ENCODE results near the gene AKAP8L. TPM values are rescaled to one million over a fixed set of nuclear protein-coding genes. Genes with fewer than 3 reads are reported as not detected.

Gene AKAP8L
- total RNA-seq, 1 donor from 2014 or later, result 89.9 TPM

DNA sequence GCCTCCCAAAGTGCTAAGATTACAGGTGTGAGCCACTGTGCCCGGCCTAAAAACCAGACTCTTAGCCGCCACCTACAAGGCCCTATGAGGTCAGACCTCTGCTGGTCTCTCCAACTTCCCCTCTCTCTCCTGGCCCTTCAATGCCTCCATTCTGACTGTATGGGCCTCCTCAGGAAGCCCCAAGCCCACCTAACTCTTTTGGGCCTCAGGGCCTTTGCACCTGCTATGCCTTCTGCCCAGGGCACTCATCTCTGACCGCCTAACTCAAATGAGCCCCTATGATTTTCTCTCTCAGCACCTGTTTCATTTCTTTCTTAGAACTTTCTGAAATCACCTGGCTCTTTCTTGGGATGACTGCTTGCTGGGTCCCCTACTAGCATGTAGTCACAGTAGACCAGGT, 24.5 kb upstream of the AKAP8L start:
- no peak overlapping the region for H3K4me3 ChIP-seq (ENCODE audit: low read depth, low read length)
- no peak for TF ChIP-seq CTCF (conservative IDR thresholded peaks at IDR 0.05; ENCODE audit: low read depth, low read length)
- DNase-seq (ENCODE audit: low read depth), result no peak

DNA sequence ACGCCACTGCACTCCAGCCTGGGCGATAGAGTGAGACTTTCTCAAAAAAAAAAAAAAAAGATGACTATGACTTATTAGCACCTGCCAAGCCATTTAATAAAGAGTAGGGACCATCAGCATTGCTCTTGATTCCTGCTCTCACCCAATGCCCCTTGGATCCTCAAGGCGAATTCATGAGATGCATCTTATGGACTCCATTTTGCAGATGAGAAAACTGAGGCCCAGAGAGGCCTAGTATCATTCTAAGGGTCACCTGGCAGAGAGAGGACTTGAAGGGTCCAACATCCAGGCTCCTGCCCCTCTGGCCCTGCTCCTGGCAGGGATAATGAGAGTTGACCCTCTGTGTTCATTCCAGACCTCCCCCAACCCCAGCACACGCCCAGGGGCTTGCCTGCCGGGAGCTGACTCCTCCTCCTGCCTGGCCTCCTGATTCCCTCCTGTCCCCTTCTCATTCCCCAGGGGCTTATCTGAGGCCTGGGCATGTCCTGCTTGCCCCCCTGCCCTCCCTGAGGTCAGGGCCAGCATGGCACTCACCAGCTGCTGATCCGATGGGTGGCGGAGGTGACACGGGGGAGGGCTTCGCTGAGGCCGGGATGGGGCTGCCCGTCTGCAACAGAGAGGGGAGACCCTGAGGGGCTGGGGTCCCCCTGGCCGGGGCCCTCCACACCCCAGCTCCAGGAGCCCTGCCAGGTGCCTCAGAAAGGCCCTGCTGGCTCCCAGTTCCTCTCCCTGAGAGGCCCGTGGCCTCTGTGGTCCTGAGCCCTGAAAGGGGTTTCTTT, 23.5 kb upstream of the AKAP8L start:
- no peak for DNase-seq (ENCODE audit: low read depth)
- no peak for TF ChIP-seq CTCF (conservative IDR thresholded peaks at IDR 0.05; ENCODE audit: low read depth, low read length)
- H3K4me3 ChIP-seq (ENCODE audit: low read depth, low read length), result no peak overlapping the region

DNA sequence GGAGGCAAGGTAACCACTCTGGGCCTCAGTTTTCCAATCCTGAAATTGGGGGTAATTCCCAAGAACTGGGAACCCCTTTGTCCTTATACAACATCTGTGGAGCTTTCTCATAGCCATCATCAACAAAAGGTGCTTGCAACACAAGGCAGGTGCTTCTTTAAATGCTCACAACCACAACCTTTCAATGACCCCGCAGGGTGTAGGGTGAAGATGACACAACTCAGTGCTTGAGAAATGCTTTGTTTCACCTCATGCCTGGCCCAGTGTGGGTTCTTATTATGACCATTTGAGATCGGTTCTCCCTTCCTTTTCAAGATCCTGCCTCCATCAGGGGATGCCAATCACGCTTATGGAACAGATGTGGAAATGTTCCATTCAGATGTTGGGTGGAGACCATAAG, 22.5 kb upstream of the AKAP8L start:
- no peak for TF ChIP-seq CTCF (conservative IDR thresholded peaks at IDR 0.05; ENCODE audit: low read depth, low read length)
- no peak for DNase-seq (ENCODE audit: low read depth)
- H3K4me3 ChIP-seq (ENCODE audit: low read depth, low read length), result no peak overlapping the region

DNA sequence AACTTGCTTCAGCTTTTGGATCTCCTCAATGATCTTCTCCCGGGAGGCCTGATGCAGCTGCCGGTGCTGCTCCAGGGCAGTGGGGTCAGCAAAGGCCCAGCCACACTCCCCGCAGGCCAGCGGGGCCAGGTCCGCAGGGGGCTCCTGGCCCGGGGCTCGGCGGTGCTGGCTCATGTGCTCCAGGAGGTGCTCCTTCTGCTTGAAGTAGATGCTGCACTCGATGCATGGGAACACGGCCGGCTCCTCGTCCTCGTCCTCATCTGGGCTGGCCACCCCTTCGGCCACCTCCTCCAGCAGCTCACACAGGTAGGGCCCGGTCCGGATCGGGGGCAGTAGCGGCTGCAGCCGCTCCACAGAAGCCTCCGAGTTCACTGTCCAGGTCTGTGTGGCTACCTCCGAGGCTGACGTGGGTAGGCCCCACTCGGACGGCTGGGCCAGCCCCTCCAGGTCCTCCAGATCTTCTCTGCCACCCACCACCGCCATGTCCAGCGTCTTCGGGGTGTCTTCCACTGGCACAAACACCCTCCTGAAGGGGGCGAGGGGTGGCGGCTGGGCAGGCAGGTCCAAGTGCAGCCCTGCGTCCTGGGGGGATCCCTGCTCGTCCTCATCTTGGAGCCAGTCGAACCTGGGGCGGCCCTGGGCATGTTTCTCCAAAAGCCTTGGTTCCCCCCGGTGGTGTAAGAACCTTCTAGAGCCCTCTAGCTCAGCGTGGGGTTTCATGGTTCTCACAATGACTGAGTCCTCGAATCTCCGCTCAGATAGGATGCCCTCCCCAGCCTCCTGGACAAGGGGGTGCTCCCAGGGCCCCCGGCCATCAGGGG, 21.2 kb upstream of the AKAP8L start:
- no peak for TF ChIP-seq CTCF (conservative IDR thresholded peaks at IDR 0.05; ENCODE audit: low read depth, low read length)
- no peak overlapping the region for H3K4me3 ChIP-seq (ENCODE audit: low read depth, low read length)
- DNase-seq (ENCODE audit: low read depth), result no peak

DNA sequence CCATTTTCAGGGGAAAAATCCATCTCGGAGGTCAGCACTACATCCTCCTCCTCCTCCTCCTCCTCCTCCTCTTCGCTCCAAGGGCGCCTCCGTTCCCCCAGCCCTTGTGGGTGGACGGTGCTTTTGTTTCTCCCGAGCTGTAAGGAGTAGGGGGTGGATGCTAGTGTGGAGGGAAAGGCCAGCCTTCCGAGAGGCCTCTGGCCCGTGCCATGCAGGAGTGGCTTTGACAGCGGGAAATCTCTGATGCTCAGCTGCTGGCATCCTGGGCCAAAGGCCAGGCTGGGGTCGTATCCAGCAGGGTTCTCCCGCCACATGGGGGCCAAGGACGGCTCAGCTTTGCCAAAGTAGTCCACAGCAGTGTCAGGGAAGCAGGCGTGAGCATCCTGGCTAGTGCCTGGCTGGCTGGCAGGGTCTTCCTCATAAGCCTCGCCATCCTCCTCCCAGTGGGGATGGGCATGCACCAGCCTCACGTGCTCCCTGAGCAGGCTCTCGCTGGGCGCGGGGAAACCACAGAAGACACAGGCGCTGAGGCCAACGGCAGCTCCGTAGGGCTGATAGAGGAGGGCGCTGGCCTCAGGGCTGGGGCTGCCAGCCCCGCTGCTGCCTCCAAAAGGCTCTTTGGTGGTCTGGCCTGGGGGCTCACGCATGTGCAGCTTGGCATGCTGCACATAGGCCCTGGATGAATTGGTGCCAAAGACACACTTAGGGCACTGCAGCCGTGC, 20.5 kb upstream of the AKAP8L start:
- no peak overlapping the region for H3K4me3 ChIP-seq (ENCODE audit: low read depth, low read length)
- no peak for DNase-seq (ENCODE audit: low read depth)
- TF ChIP-seq CTCF (conservative IDR thresholded peaks at IDR 0.05; ENCODE audit: low read depth, low read length), result no peak

DNA sequence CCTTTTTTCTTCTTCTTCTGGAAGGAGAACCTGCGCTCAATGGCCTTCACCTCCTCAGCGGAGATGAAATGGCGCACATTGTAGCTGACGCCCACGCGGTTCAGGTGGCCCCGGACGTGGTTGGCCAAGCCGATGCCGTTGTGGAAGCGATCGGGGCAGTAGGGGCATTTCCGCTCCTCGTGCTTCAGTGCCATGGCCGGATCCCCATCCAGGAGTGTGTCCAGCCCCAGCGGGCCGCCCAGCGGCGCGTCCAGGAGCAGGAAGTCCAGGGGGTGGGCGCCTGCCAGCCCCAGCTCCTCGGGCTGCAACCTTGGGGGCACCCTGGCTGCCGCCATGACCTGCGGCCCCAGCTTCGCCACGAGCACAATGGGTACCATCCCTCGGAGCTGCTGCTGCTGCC, 19.8 kb upstream of the AKAP8L start:
- no peak for DNase-seq (ENCODE audit: low read depth)
- TF ChIP-seq CTCF (conservative IDR thresholded peaks at IDR 0.05; ENCODE audit: low read depth, low read length), result no peak
- H3K4me3 ChIP-seq (ENCODE audit: low read depth, low read length), result no peak overlapping the region

Measured in epithelial cell of proximal tubule (primary cell).